NCI-H1105 treated with DMSO at 0.1 percent for 48 hours (cell line): ENCODE data around the gene FNDC3B.

Experiments used
- DNase-seq: peaks from one replicate; lab custom pipeline; 2025; lab: John Stamatoyannopoulos, UW

FNDC3B gene

DNA sequence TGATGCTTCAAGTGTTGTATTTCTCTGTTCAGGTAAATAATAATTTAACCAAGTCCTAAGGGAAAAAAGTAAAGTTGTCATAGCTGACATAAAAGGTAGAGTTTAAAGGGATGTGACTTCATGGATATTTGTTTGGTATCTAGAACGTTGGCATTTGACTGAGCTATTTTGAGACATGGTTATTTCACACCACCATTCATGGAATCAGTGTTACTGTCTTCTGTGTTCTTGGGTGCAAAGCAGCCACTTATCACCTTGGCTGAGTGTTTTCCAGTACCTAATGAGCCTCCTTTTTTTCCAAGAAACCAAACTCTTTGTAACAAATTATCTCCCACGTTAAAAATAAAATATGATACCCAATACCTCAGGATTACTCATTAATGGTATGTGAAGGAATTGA is 253.0 kb downstream of the FNDC3B start:
- DNase-seq: no peak

DNA sequence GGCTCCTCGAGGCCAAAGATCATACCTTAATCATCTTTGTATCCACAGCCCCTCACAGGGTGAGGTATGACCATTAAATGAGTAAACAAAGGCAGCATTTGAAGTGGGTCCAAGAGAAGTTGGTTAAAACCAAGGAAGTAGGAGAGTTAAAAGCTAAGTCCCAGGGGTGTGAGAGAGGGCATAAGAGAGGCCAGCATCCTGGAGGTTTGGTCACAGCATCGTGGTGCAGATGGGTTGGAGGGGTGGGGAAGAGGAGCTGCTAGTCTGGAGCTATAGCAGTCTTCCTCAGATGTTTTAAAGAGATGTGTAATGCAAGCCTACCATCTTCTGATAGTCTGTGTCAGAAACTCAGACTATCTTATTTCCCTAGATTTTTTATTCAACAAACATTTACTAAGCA is 253.7 kb downstream of the FNDC3B start:
- no peak for DNase-seq

- DNase-seq: no peak
Measured at GRCh38 chr3:172294223-172294806, 254.9 kb downstream of the FNDC3B start.

- DNase-seq: no peak
Measured at GRCh38 chr3:172296248-172296974, 257.0 kb downstream of the FNDC3B start.

DNA sequence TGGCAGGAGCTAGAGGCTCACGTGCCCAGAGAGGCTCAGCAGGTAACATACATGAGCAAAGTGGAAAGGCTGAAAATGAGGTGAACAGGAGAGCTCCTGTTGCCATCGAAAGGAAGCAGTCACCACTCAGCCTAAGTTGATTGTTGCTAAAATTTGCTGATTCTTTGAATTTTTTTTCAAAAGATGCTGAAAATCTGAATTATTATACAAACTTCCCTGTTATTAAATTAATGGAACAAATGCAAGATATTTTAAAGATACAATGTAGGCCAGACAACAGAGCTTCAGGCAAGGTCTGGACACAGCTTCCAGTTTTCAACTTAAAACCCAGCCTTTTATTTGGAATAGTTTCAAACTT is 257.6 kb downstream of the FNDC3B start:
- no peak for DNase-seq

DNA sequence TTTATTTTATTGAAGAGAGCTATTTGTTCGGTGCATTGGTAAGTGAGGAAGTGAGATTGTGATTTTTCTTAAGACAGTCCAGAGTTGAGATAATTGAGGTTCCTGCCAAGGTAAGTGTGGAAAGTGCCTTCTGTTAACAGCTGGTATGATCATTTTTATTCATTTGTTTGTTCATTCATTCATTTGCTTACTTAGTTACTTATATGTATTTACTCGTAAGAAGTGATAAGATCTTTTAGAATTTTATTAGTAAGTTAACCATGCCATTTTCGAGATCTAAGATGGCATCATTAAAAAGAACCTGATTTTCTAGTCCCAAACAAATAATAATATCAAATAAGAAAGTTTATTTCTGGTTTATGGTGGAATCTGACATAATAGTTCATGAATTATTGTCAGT is 258.9 kb downstream of the FNDC3B start:
- DNase-seq: no peak

- no peak for DNase-seq
Measured at GRCh38 chr3:172300187-172300586, 260.8 kb downstream of the FNDC3B start.

DNA sequence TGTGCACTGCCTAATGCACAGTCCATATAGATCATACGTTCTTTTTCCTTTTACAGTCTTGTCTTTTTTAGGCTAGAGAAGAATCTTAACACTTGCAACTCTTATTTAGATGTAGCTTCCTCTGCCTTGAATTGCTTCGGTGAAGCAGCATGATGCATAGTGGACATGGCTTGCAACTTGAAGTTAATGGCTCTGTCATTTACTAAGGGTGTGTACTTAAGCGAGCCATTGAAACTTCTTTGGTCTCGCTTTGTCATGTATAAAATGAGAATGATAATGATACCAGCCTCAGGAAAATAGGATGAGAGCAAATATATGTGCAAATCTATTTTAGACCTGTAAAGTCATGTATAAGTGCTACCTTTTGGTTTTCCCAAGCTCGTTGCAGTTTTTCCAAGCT is 261.5 kb downstream of the FNDC3B start:
- DNase-seq: no peak

- no peak for DNase-seq
Measured at GRCh38 chr3:172302203-172302602, 262.8 kb downstream of the FNDC3B start.

DNA sequence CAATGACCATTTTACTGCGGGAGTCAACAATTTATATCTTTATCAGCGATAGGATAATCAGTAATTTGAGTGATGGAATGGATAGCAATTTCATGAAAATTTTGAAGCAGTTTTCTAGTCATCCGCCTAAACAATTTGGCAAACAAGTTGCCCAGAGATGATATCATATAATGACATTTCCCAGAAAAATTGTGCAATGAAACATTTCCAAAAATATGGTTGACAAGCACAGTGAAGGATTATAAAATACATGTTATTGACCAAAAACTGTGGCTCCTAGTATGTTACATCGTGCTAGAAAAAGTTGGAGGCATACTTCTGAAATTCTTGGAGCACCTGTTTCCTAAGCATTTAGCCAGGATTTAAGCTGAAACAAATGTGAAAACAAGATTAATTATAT is 263.8 kb downstream of the FNDC3B start:
- DNase-seq: no peak

- DNase-seq: no peak
Measured at GRCh38 chr3:172303941-172304558, 264.7 kb downstream of the FNDC3B start.

DNA sequence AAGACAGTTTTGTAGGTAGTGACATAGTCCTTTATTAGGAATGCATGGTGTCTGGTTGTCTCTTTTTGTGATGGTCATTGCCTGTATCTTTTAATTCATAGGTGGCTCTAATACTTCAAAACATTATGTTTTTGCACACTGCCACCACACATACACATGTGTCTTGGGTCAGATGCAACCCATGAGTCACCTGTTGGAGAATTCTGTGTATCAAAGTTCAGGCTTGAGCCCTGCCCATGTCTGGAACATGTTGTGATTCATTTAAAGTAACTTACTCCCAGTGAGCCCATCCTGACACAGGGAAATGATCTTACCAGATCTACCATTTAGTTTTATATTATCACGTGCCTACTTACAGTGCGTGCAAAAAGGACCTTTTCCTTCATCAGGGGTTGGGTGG is 266.2 kb downstream of the FNDC3B start:
- no peak for DNase-seq

- DNase-seq: no peak
Measured at GRCh38 chr3:172305974-172306373, 266.6 kb downstream of the FNDC3B start.

- no peak for DNase-seq
Measured at GRCh38 chr3:172307141-172307560, 267.8 kb downstream of the FNDC3B start.

DNA sequence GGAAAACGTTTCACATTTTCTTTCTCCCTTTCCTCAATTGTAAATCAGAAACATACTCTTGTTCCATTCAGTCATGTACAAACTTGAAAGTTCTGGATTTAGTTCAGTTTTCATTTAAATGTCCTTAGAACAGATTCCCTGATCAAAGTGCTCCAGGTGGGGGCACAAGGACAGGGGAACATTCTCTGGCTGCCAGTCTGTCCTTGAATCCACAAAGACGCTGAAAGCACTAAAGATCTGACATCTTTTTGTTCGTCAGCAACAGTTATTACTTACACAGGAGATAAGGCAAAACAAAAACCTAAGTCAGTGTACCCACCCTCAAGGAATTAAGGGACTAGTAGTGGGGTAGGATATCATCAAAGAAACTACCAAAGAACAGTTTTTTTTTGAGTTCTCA is 269.7 kb downstream of the FNDC3B start:
- DNase-seq: no peak

DNA sequence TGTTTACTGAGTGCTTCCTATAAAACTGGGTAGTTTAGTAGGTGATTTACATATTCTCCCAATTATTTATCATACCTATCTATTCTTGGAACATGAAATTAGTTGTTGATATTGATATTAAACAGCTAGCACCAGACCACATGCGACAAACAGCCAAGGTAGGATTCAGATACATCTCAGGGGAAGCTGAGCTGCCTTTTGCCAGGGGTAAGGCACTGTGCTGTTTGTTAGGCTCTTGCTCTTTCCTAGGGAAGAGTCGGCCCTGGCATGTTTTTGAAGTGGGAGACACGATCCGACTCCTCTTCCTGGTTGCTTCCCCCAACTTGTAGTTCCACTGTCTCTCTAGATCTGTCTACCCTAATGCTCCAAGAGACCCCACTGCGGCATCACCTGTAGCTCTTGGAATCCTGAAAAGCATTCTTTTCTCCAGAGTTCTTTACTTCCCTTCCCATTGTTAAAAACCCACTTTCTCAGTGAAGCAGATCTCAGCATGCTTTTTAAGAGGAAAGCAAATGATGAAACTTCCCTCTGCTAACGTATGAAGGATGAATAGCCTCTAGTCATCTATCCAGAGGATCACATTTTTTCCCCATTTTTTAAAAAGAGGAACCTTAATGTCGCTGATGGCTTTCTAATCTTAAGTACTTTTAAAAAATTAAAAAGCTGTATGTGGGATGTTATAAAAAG is 270.5 kb downstream of the FNDC3B start:
- no peak for DNase-seq

- DNase-seq: no peak
Measured at GRCh38 chr3:172310428-172310760, 271.0 kb downstream of the FNDC3B start.

- DNase-seq: no peak
Measured at GRCh38 chr3:172311217-172311616, 271.8 kb downstream of the FNDC3B start.

DNA sequence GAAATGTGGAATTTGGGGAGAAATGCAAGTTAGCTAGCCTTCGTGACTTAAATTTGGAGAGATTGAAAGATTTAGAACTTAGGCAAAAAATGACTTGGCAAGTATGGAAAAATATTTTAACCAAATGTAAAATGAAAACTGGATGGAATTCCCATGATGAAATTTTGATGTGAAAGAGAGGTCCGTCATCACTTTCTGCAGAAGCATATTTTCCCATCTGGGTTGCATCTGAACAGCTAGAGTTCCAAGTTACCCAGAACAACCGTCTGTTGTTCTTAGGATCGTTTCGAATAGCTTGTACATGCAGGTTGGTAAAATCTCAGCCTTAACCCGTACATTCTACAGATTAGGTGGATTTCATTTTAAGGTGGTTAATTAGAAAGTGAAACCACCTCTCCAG is 272.6 kb downstream of the FNDC3B start:
- DNase-seq: no peak

DNA sequence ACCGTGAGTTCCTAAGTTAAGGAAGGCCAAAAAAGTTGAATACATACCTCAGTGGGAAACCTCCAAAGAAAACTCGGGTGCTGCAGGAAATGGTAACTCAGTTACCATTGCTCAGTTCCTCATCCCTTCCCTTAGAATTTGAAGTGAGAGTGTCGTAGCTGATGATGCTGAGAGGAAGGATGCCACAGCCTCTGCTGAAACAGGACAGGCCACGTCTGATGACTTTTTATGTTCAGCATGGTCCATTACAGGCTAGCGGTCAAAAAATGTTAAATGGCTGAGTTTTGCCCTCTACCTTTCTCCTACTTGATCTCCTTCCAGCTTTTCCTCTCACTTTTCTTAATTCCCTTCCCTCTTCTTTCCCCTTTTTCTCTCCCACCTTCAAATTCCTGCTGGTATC is 273.3 kb downstream of the FNDC3B start:
- DNase-seq: no peak

DNA sequence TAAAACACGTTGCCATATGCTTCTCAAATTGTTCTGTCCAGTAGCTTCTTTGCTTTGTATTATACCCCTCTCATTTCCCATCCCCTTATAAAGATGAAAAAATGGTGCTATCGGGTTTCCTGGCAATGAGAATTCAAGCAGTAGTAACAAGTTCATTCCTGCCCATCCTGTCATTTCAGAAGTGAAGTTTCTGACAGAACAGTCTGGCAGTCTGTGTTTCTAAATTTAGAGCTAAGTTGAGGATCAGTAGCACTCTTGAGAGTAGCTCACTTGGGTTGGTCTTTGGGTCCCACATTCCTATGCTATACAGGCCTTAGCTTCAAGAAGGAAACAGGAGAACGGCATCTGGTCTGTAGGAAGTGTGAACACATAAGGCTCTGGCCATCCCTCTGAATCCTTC is 274.3 kb downstream of the FNDC3B start:
- DNase-seq: peak; percentile 82

DNA sequence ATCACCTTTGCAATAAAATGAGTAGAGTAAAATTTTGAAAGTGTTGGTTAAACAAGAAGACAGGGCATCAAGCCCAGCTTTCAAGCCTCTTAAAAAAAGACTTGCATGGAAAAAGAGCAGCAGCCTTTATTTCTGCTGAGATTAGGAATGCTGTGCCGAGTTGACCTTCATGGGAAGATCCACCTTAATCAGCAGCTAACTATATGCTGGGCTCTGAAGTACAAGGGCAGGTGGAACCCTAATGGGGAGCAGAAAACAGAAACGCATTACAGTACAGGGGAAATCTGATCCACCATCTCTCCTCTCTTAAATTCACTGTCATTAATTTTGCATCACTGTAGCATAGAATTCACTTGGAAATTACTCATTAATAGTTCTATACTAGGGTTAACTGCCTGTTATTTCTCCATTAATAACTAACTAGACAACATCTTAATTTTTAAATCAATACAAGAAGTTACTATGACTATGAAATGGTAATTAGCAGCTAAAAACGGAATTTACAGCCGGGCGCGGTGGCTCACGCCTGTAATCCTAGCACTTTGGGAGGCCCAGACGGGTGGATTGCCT is 275.3 kb downstream of the FNDC3B start:
- no peak for DNase-seq
